D721Med (cell line): ENCODE measurements around the gene LAMA4.

ENCODE experiments used
- DNase-seq: peaks from one replicate; pipeline ENCODE4 v3.0.0; 2011; ENCODE audit warnings: low spot score; ENCODE audit not compliant: insufficient read length
- FAIRE-seq: peaks from 2 replicates; lab custom pipeline; 2011; peaks lifted over from hg19 to GRCh38; lab: Jason Lieb, UNC
- TF ChIP-seq, protein P1 (sequence below): IDR thresholded peaks from 2 replicates; pipeline ENCODE4 v1.5.1; 2012; ENCODE audit warnings: mild to moderate bottlenecking, control low read depth; ENCODE audit not compliant: insufficient read depth; ENCODE audit errors: missing control alignments

The LAMA4 gene, protein sequence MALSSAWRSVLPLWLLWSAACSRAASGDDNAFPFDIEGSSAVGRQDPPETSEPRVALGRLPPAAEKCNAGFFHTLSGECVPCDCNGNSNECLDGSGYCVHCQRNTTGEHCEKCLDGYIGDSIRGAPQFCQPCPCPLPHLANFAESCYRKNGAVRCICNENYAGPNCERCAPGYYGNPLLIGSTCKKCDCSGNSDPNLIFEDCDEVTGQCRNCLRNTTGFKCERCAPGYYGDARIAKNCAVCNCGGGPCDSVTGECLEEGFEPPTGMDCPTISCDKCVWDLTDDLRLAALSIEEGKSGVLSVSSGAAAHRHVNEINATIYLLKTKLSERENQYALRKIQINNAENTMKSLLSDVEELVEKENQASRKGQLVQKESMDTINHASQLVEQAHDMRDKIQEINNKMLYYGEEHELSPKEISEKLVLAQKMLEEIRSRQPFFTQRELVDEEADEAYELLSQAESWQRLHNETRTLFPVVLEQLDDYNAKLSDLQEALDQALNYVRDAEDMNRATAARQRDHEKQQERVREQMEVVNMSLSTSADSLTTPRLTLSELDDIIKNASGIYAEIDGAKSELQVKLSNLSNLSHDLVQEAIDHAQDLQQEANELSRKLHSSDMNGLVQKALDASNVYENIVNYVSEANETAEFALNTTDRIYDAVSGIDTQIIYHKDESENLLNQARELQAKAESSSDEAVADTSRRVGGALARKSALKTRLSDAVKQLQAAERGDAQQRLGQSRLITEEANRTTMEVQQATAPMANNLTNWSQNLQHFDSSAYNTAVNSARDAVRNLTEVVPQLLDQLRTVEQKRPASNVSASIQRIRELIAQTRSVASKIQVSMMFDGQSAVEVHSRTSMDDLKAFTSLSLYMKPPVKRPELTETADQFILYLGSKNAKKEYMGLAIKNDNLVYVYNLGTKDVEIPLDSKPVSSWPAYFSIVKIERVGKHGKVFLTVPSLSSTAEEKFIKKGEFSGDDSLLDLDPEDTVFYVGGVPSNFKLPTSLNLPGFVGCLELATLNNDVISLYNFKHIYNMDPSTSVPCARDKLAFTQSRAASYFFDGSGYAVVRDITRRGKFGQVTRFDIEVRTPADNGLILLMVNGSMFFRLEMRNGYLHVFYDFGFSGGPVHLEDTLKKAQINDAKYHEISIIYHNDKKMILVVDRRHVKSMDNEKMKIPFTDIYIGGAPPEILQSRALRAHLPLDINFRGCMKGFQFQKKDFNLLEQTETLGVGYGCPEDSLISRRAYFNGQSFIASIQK (N-terminal part only)

DNA sequence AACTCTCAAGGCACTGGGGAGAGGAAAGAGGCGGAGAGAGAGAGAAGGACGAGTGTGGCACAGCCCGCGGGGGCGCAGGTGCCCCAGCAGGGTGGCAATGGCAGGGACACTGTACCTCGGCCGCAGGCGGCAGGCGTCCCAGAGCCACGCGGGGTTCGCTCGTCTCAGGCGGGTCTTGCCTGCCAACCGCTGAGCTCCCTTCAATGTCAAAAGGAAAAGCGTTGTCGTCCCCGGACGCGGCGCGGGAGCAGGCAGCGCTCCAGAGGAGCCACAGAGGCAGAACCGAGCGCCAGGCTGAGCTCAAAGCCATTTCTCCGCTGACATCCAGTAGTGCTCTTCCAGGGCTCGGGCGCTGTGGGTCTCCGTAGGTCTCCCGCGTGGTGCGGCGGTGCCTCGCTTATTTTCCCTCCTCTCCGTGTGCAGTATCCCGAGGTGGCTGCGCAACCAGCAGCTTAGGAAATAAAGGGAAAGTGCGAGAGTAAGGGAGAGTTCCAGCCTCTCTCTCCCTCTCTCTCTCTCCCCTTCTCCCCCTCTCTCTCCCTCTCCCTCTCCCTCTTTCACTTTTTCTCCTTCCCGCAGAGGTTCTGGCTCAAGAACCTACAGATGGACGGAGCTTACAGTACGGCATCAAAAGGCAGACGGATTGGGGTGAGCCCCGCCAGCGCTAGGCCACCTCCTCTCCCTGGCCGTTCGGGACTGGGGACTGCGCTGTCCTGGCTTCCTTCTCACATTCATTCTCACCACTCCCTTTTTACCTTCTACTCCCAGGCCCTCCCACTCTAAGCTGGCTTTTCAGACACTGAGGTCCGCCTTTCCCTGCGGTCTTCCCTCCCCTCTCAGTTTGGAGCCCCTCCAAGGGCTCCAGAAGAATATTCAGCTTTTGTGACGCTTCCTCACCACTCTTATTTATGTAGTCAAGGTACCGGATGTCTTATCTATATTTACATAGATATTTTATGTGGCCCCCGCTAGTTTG is at the start of gene LAMA4:
LAMA4 (minus strand) TSS at position 727 of the 976 bp plus-strand sequence; CDS start at position 310, 417 bp downstream.
- DNase-seq (no peak), FAIRE-seq (no peak)
- TF ChIP-seq, protein P1, sequence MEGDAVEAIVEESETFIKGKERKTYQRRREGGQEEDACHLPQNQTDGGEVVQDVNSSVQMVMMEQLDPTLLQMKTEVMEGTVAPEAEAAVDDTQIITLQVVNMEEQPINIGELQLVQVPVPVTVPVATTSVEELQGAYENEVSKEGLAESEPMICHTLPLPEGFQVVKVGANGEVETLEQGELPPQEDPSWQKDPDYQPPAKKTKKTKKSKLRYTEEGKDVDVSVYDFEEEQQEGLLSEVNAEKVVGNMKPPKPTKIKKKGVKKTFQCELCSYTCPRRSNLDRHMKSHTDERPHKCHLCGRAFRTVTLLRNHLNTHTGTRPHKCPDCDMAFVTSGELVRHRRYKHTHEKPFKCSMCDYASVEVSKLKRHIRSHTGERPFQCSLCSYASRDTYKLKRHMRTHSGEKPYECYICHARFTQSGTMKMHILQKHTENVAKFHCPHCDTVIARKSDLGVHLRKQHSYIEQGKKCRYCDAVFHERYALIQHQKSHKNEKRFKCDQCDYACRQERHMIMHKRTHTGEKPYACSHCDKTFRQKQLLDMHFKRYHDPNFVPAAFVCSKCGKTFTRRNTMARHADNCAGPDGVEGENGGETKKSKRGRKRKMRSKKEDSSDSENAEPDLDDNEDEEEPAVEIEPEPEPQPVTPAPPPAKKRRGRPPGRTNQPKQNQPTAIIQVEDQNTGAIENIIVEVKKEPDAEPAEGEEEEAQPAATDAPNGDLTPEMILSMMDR: no peak

DNA sequence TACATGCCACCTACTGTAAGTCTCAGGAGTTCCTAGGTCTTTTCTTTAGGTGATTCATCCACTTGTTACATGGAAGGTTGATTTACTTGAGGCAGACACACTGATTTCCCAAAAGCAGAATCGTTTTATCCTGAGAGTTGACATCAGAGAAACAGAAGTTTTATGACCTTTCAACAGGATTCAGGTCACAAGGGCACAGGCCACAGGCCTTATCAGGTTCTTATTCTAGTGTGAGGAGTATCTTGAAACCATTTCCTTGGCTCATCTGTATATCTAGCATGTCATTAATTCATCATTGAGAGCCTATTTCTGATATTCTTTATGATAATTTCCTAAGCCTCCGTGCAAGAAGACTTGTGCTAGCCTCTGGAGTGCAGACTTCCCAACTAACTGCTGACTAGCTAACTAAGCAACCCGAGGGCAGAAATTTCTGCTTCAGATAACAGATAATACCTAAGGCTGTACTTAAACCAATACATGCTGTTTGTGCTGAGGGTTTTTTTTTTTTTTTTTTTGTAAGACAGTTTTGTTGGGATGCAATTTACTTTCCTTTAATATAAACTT is 47.9 kb upstream of the LAMA4 start:
- DNase-seq (no peak), FAIRE-seq (no peak)
- TF ChIP-seq, protein P1: no peak

DNA sequence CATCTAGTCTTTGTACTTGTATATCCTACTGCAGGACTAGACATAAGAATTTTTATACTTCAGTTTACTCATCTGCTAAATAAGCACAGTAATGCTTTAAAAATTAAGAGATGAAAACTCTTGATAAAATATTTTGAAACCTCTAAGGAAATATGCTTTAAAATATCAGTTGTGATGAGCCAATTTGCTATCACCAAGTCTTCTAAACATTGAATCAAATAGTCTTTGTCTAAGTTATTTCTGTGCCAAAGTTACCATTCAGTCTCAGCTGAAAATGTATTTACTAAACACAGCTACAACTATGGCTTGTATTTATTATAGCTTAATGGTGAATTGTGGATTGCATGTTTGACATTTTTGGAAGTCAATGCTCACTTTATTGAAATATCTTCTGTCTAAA is 46.5 kb upstream of the LAMA4 start:
- no peak for DNase-seq
- no peak for FAIRE-seq
- TF ChIP-seq, protein P1: no peak

DNA sequence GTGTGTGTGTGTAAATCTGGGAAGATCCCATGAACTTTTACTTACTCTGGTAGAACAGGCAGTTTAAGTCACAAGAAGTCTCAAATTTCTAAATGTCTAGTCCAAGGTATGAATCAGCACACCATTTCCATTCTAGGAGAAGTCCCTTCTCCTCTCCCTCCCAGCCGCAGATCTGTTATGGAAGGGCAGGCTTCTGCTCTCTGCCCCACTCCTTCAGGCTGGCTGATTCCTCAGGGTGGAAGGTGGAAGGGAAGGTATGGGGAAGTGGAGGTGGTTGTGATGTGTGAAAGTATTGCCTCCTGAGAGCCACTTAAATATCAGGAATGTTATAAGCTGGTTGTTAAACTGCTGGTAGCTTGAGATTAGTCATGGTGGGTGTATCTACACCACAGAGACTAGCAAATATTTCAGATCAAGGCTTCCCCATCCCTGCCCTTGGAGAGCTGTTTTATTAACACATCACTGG is 44.5 kb upstream of the LAMA4 start:
- DNase-seq: no peak
- TF ChIP-seq, protein P1: no peak
- FAIRE-seq: no peak

DNA sequence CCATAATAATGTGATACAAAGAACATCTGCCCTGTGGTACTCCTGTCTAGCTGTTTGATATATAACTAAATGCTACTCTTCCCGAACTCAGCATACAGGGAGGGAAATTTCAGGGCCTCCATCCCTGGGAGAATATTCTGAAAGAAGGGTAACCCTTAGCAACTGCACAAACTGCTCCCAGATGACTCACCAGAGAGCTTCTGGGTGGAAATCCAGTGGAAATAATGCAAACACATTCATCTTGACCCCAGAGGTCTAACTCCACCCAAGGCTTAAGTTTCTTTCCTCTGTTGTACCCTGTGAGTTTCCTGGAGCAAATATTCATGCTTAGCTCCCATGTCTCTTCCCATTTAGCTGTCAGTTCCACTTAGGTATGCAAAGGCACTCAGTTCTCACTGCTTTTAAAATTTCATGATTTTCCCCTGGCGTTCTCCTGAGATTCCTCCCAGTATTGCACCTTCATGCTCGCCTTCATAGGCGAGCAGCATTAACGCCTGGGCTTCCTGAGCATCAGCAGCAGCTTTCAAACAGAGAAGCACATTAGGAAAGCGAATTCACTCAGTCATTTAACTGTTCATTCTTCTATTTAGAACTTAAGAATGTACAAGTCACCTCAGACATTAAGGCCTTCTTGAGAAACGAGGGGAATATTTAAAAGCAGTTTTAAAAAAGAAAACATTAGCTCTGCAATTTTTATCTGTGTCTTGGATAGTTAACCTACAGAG is 43.8 kb upstream of the LAMA4 start:
- FAIRE-seq (no peak), DNase-seq (no peak)
- TF ChIP-seq, protein P1: no peak
